HG02571 (cell line): Measurements from ENCODE around the gene MBLAC1.
A peak's percentile ranks its signal among the peaks of the same experiment; 100 is the strongest.

Experiments used
- ATAC-seq: cut with Tn5 transposase; IDR thresholded peaks from one replicate; pipeline ENCODE4 v1.9.1; 2021; ENCODE audit warnings: mild to moderate bottlenecking, moderate library complexity; ENCODE audit not compliant: unreplicated experiment

Gene MBLAC1

GRCh38 chr7:100095289-100095688 is 31.5 kb upstream of the MBLAC1 start:
- ATAC-seq: no peak

- no peak for ATAC-seq
Measured at GRCh38 chr7:100095704-100096103, 31.1 kb upstream of the MBLAC1 start.

GRCh38 chr7:100098913-100099312 is 27.9 kb upstream of the MBLAC1 start:
- no peak for ATAC-seq

- ATAC-seq: no peak
Measured at GRCh38 chr7:100099452-100099851, 27.3 kb upstream of the MBLAC1 start.

- peak; percentile 76 for ATAC-seq
Measured at GRCh38 chr7:100100420-100101015, 26.2 kb upstream of the MBLAC1 start.

GRCh38 chr7:100101016-100101862 is 25.5 kb upstream of the MBLAC1 start, which contains the start of the genes AP4M1 and MCM7:
AP4M1 (plus strand) TSS chr7:100101643; CDS start chr7:100101715, 72 bp downstream.
MCM7 (minus strand) TSS chr7:100101397; CDS start chr7:100101294, 103 bp downstream.
- ATAC-seq: peak; percentile 86

GRCh38 chr7:100102950-100103840 is 23.6 kb upstream of the MBLAC1 start:
- no peak for ATAC-seq

GRCh38 chr7:100105534-100105933 is 21.2 kb upstream of the MBLAC1 start:
- ATAC-seq: no peak

- no peak for ATAC-seq
Measured at GRCh38 chr7:100106633-100107032, 20.1 kb upstream of the MBLAC1 start.

- ATAC-seq: no peak
Measured at GRCh38 chr7:100107125-100107737, 19.5 kb upstream of the MBLAC1 start.

- no peak for ATAC-seq
Measured at GRCh38 chr7:100107890-100108289, 18.9 kb upstream of the MBLAC1 start.

GRCh38 chr7:100109521-100110163 is 17.1 kb upstream of the MBLAC1 start:
- ATAC-seq: no peak

- no peak for ATAC-seq
Measured at GRCh38 chr7:100111156-100111555, 15.6 kb upstream of the MBLAC1 start.

GRCh38 chr7:100111914-100112313 is 14.9 kb upstream of the MBLAC1 start:
- ATAC-seq: no peak

- ATAC-seq: no peak
Measured at GRCh38 chr7:100115026-100115425, 11.7 kb upstream of the MBLAC1 start.

- ATAC-seq: no peak
Measured at GRCh38 chr7:100118388-100119071, 8.2 kb upstream of the MBLAC1 start.

GRCh38 chr7:100119072-100119969 is 7.4 kb upstream of the MBLAC1 start, which contains the start of the genes CNPY4 and TAF6:
CNPY4 (plus strand) TSS chr7:100119634; CDS start chr7:100119745, 111 bp downstream.
TAF6 (minus strand) TSS chr7:100119358; CDS start chr7:100114209, 5,149 bp downstream.
- peak; percentile 66 for ATAC-seq

- peak; percentile 21 for ATAC-seq
Measured at GRCh38 chr7:100119970-100120732, 6.6 kb upstream of the MBLAC1 start.
